H1 (cell line): Measurements from ENCODE around the gene ZNF511. TPM values are rescaled to one million over a fixed set of nuclear protein-coding genes. Genes with fewer than 3 reads are reported as not detected.

Experiments
- CHD7 ChIP-seq: fragments of 300-600 bp; sonication (generic); IDR thresholded peaks from 2 replicates; pipeline ENCODE4 v1.7.1; 2012; ENCODE audit warnings: low read length, moderate library complexity, mild to moderate bottlenecking, inconsistent platforms; ENCODE audit not compliant: insufficient replicate concordance
- CTBP2 ChIP-seq: IDR thresholded peaks from 2 replicates; pipeline ENCODE4 v1.7.0; 2011; ENCODE audit warnings: borderline replicate concordance, mild to moderate bottlenecking, moderate library complexity, mixed read lengths, low read length; ENCODE audit not compliant: insufficient read depth, insufficient read length
- EGR1 ChIP-seq: IDR thresholded peaks from 2 replicates; pipeline ENCODE4 v1.6.1; 2011; ENCODE audit warnings: low read depth, low read length, borderline replicate concordance
- FOSL1 ChIP-seq: IDR thresholded peaks from 2 replicates; pipeline ENCODE4 v1.6.1; 2011; ENCODE audit warnings: mild to moderate bottlenecking, low read depth, low read length, moderate library complexity; ENCODE audit not compliant: insufficient read depth
- KDM1A ChIP-seq: fragments of 200-600, 300-600 bp; sonication (generic); IDR thresholded peaks from 2 replicates; pipeline ENCODE4 v1.7.1; 2016; ENCODE audit warnings: mild to moderate bottlenecking, low read length, borderline replicate concordance
- KDM5A ChIP-seq: fragments of 200-600 bp; IDR thresholded peaks from 2 replicates; pipeline ENCODE4 v1.7.1; 2012; ENCODE audit warnings: mild to moderate bottlenecking, low read length, inconsistent platforms, mixed read lengths
- MAX ChIP-seq: IDR thresholded peaks from 2 replicates; pipeline ENCODE4 v1.6.1; 2012; ENCODE audit warnings: inconsistent platforms
- NANOG ChIP-seq: IDR thresholded peaks from 2 replicates; pipeline ENCODE4 v1.6.1; 2011; ENCODE audit warnings: low read length, low read depth, mild to moderate bottlenecking, inconsistent platforms; ENCODE audit not compliant: insufficient read depth, poor library complexity, severe bottlenecking
- PHF8 ChIP-seq: fragments of 200-600 bp; sonication (generic); conservative IDR thresholded peaks from 2 replicates; pipeline ENCODE4 v1.7.1; 2012; ENCODE audit warnings: low read depth, mild to moderate bottlenecking, inconsistent platforms, low read length, moderate library complexity
- SP1 ChIP-seq: IDR thresholded peaks from 2 replicates; pipeline ENCODE4 v1.6.1; 2011; ENCODE audit warnings: low read depth, low read length
- SP4 ChIP-seq: IDR thresholded peaks from 2 replicates; pipeline ENCODE4 v1.6.1; 2012; ENCODE audit warnings: low read length, inconsistent platforms
- polyA plus RNA-seq, 7 experiments: library from polyadenylated mRNA; depleted of rRNA in 3 of 7; stranded (reverse) in 5 of 7; unstranded in 2 of 7; fragments of >200 nt in 5 of 7; fragments of 200-250 nt in 2 of 7; gene quantifications; 1 replicate in 5 of 7; 2 replicates in 1 of 7; 4 replicates in 1 of 7; pipeline versions ENCODE4 v1.2.1 to v1.2.3, GENCODE V29; 2011 to 2013; ENCODE audit warnings: missing spikeins in 2 of 7, mixed read lengths in 2 of 7
- total RNA-seq: library from RNA; stranded (reverse); fragmentation: NEBNext Ultra II Directional; extraction: Animal tissue kit (Norgen Biotek cat#: 25700); gene quantifications from 2 replicates; pipeline ENCODE4 v1.2.1, GENCODE V29; 2021

The ZNF511 gene
- total and polyA plus RNA-seq, 2 of the 8 experiments (the other 6 are each of a cell fraction or from before 2014, with no cell fraction given), result 55.4 to 71.7 TPM

- no peak for TF ChIP-seq CHD7
- TF ChIP-seq NANOG, result no peak
- no peak for TF ChIP-seq KDM1A
- TF ChIP-seq FOSL1, result no peak
- TF ChIP-seq CTBP2, result no peak
- no peak for TF ChIP-seq KDM5A
- TF ChIP-seq SP4, result no peak
- no peak for TF ChIP-seq EGR1
- no peak for TF ChIP-seq MAX
- no peak for TF ChIP-seq SP1
- no peak for TF ChIP-seq PHF8
Measured at GRCh38 chr10:133310789-133311188, 2.1 kb downstream of the ZNF511 start (continued).
